GM21576 (cell line): ENCODE results near the gene SH3TC2.
"Not testable (repeated sequence)": the region's sequence is repeated elsewhere in the genome, so short reads cannot be mapped to it uniquely, and the experiment has no call there.

Experiments
- ATAC-seq: cut with Tn5 transposase; IDR thresholded peaks from one replicate; pipeline ENCODE4 v1.9.1; 2021; ENCODE audit warnings: mild to moderate bottlenecking, moderate library complexity; ENCODE audit not compliant: unreplicated experiment

Gene SH3TC2

GRCh38 chr5:149063017-149063687, at the start of gene SH3TC2:
SH3TC2 (minus strand) TSS chr5:149063062; CDS start chr5:149063022, 40 bp downstream.
- ATAC-seq = no peak

GRCh38 chr5:149110406-149110805, 47.5 kb upstream of the SH3TC2 start:
- no peak for ATAC-seq

- ATAC-seq = no peak
Measured at GRCh38 chr5:149108651-149109280, 45.9 kb upstream of the SH3TC2 start.

- ATAC-seq = no peak
Measured at GRCh38 chr5:149100331-149100730, 37.5 kb upstream of the SH3TC2 start.

GRCh38 chr5:149099920-149100319, 37.1 kb upstream of the SH3TC2 start:
- no peak for ATAC-seq

- ATAC-seq = no peak
Measured at GRCh38 chr5:149094996-149095395, 32.1 kb upstream of the SH3TC2 start.

- ATAC-seq = no peak
Measured at GRCh38 chr5:149093625-149094024, 30.8 kb upstream of the SH3TC2 start.

GRCh38 chr5:149089796-149090195, 26.9 kb upstream of the SH3TC2 start:
- no peak for ATAC-seq

- no peak for ATAC-seq
Measured at GRCh38 chr5:149088686-149089085, 25.8 kb upstream of the SH3TC2 start.

- ATAC-seq = no peak
Measured at GRCh38 chr5:149083846-149084245, 21.0 kb upstream of the SH3TC2 start.

GRCh38 chr5:149082271-149082670, 19.4 kb upstream of the SH3TC2 start:
- ATAC-seq = no peak

- no peak for ATAC-seq
Measured at GRCh38 chr5:149080294-149080693, 17.4 kb upstream of the SH3TC2 start.

- ATAC-seq = no peak
Measured at GRCh38 chr5:149079883-149080282, 17.0 kb upstream of the SH3TC2 start.

GRCh38 chr5:149074071-149074470, 11.2 kb upstream of the SH3TC2 start:
- not testable (repeated sequence) for ATAC-seq

GRCh38 chr5:149073213-149073612, 10.4 kb upstream of the SH3TC2 start:
- no peak for ATAC-seq

- no peak for ATAC-seq
Measured at GRCh38 chr5:149072791-149073190, 9.9 kb upstream of the SH3TC2 start.

- ATAC-seq = no peak
Measured at GRCh38 chr5:149072376-149072775, 9.5 kb upstream of the SH3TC2 start.

- ATAC-seq = no peak
Measured at GRCh38 chr5:149071756-149072155, 8.9 kb upstream of the SH3TC2 start.

GRCh38 chr5:149071216-149071615, 8.4 kb upstream of the SH3TC2 start:
- no peak for ATAC-seq

- ATAC-seq = no peak
Measured at GRCh38 chr5:149069711-149070110, 6.8 kb upstream of the SH3TC2 start.

GRCh38 chr5:149063896-149064478, 1.1 kb upstream of the SH3TC2 start:
- no peak for ATAC-seq

GRCh38 chr5:149062371-149063016, 368 bp downstream of the SH3TC2 start:
- no peak for ATAC-seq
